Activated CD4-positive, alpha-beta T cell treated with anti-CD3 and anti-CD28 coated beads, Interleukin-2, amount 10 ng/mL, durations not matched to agents 7 days and 5 days (primary cell): ENCODE data around the gene ARL2BP. TPM values are rescaled to one million over a fixed set of nuclear protein-coding genes. Genes with fewer than 3 reads are reported as not detected.

ENCODE experiments used
- CTCF ChIA-PET: fragments of 350-600 bp; sonication (Branson Sonifier 250); formaldehyde crosslinking; loops from one replicate; lab custom pipeline; 2021; ENCODE audit warnings: antibody characterized with exemption; lab: Charles Lee
- POLR2A ChIA-PET: fragments of 350-600 bp; sonication (Branson Sonifier 250); formaldehyde crosslinking; loops from one replicate; lab custom pipeline; 2021; ENCODE audit warnings: antibody characterized with exemption; lab: Charles Lee
- DNase-seq: peaks from one replicate; pipeline ENCODE4 v3.0.0-alpha.2; 2020
- H3K27ac Mint-ChIP-seq: one replicate; pipeline ENCODE4 v1.8.0; 2021; ENCODE audit warnings: mild to moderate bottlenecking, moderate library complexity, mixed read lengths
- H3K27me3 Mint-ChIP-seq: one replicate; pipeline ENCODE4 v1.8.0; 2021; ENCODE audit warnings: mixed read lengths
- H3K36me3 Mint-ChIP-seq: one replicate; pipeline ENCODE4 v1.8.0; 2021; ENCODE audit warnings: low read depth, mixed read lengths
- H3K4me1 Mint-ChIP-seq: one replicate; pipeline ENCODE4 v1.8.0; 2021; ENCODE audit warnings: mixed read lengths
- H3K4me3 Mint-ChIP-seq: one replicate; pipeline ENCODE4 v1.8.0; 2021; ENCODE audit warnings: mild to moderate bottlenecking, moderate library complexity, mixed read lengths
- H3K9me3 Mint-ChIP-seq: one replicate; pipeline ENCODE4 v1.8.0; 2021; ENCODE audit warnings: mixed read lengths
- total RNA-seq, 2 experiments: library from RNA; stranded (reverse); gene quantifications; one replicate each; pipeline ENCODE4 v1.2.3, GENCODE V29; 2021

Gene ARL2BP
- total RNA-seq, 2 experiments from 2014 or later = 35.0 to 36.7 TPM

- no peaks in the 10 kb centered on the region for H3K36me3 Mint-ChIP-seq
- H3K27ac Mint-ChIP-seq = no peak overlapping the region
- CTCF ChIA-PET = interaction anchor here (1.3 to 2.7 kb wide), 2 partner anchors 18 kb away, joined by 6 to 10 read pairs; no protein-coding TSS in a partner anchor
- no peak overlapping the region for H3K4me3 Mint-ChIP-seq
- H3K4me1 Mint-ChIP-seq = peaks cover 40% of the 10 kb centered on the region
- no peak for DNase-seq
- peaks cover 33% of the 10 kb centered on the region for H3K27me3 Mint-ChIP-seq
- no peaks in the 10 kb centered on the region for H3K9me3 Mint-ChIP-seq
- POLR2A ChIA-PET = no interaction called here
Measured at GRCh38 chr16:57281791-57282190, 36.7 kb downstream of the ARL2BP start.

GRCh38 chr16:57282510-57283213 lies 37.6 kb downstream of the ARL2BP start:
- H3K27ac Mint-ChIP-seq = no peak overlapping the region
- no peaks in the 10 kb centered on the region for H3K36me3 Mint-ChIP-seq
- peaks cover 31% of the 10 kb centered on the region for H3K4me1 Mint-ChIP-seq
- H3K27me3 Mint-ChIP-seq = peaks cover 33% of the 10 kb centered on the region
- ChIA-PET POLR2A (no interaction called here), CTCF (interaction anchor here (2.7 kb wide), 1 partner anchor 17 kb away, joined by 10 read pairs; no protein-coding TSS in a partner anchor)
- no peaks in the 10 kb centered on the region for H3K9me3 Mint-ChIP-seq
- no peak for DNase-seq
- H3K4me3 Mint-ChIP-seq = no peak overlapping the region

DNA sequence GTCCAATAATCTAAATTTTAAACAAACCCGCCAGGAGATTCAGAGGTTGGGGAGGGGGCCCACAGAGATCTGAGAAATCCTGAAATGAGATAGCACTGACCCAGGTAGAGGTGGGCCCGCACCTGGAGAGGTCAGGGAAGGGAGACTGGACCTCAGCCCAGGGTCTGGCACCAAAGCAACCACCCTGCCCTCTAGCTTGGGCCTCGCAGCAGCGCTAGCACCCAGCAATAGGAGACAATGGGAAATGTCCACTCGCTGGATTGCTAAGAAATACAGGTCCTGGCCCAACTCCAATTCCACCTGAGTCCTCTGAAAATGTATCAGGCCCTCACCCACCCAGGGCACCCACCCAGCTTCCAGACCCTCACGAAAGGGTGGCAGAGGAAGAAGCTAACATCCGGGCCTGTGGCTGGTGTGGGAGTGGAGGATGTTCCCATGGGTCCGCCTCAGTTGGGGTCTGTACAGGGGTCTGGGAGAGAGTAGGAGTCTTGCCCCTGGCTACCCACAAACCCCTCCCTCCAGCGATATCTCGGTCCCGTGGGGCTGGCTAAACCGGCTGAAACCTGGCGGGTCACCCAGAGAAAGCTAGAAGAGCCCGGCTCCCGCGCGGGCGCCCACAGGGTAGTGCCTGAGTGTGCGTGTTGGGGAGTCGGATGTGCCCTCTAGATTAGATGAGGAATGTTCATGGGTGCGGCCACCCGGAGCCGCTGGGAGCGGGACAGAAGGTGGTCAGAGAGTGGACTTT lies 38.3 kb downstream of the ARL2BP start:
- CTCF ChIA-PET = interaction anchor here (1.4 kb wide), 1 partner anchor 17 kb away, joined by 3 read pairs; no protein-coding TSS in a partner anchor

DNA sequence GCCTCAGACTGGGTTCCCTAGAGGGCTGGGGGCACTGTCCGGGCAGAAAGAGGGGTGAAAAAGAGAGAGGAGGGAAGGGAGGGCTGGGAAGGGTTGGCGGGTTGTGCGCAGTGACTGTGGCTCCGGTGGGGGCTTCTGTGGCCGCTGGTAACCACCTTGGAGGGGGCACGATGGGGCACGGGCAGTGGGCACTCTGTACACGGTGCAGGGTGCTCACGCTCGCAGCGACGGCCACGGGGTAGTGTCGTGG lies 38.8 kb downstream of the ARL2BP start:
- H3K9me3 Mint-ChIP-seq = no peaks in the 10 kb centered on the region
- no peak for DNase-seq
- H3K36me3 Mint-ChIP-seq = no peaks in the 10 kb centered on the region
- peaks cover 19% of the 10 kb centered on the region for H3K4me1 Mint-ChIP-seq
- peak overlapping the region; percentile 62 for H3K4me3 Mint-ChIP-seq
- ChIA-PET POLR2A (no interaction called here), CTCF (interaction anchor here (1.4 kb wide), 1 partner anchor 16 kb away, joined by 3 read pairs; no protein-coding TSS in a partner anchor)
- no peak overlapping the region for H3K27ac Mint-ChIP-seq
- peaks cover 33% of the 10 kb centered on the region for H3K27me3 Mint-ChIP-seq

More for the DNA sequence above, 38.3 kb downstream of the ARL2BP start:
- Mint-ChIP-seq H3K9me3 (no peaks in the 10 kb centered on the region), H3K27ac (no peak overlapping the region), H3K4me3 (peak overlapping the region; percentile 62), H3K36me3 (no peaks in the 10 kb centered on the region), H3K27me3 (peaks cover 33% of the 10 kb centered on the region), H3K4me1 (peaks cover 24% of the 10 kb centered on the region)
- no peak for DNase-seq
- POLR2A ChIA-PET = no interaction called here

DNA sequence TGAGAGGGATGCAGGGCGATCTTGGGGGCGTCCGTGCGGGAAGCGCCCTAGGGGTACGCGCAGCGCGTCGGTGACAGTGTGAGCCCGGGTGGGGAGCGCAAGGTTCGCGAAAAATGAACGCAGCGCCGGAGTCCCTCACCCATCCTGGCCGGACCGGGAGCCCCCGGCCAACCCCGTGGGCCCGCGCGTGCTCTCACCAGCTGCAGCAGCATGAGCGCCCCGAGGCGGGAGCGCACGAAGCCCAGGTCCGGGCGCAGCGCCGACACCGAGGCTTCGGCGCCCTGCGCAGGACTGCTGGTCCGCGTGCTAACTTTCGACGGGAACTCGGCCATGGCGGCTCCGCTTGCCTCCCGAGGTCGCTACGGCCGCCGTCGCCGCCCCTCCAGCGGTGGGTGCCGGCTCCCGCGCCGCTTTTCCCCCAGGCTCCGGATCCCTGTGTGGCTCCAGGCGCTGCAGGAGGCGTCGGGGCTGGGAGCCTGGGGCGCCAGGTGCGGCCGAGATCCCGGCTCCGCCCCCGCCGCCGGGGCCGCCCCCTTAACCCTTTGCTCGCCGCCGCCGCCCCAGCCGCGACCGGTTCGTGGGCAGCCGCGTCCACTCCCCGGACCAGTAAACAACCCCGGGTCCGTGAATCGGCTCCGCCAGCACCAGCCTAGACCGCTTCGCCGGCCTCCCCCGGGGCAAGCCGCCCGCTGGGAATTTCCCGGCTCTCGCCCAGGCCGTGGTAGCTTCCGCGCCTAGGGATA lies 39.3 kb downstream of the ARL2BP start, which contains the start of gene PLLP:
Gene PLLP (minus strand): TSS at position 464 of the 743 bp plus-strand sequence. CDS start 132 bp downstream, at position 332.
- Mint-ChIP-seq H3K9me3 (no peaks in the 10 kb centered on the region), H3K4me3 (peak within 1 kb of the TSS; percentile 62), H3K27me3 (peaks cover 33% of the 10 kb centered on the region), H3K4me1 (peaks cover 22% of the 10 kb centered on the region), H3K36me3 (no peaks in the 10 kb centered on the region), H3K27ac (no peak within 1 kb of the TSS)
- peak; percentile 30 for DNase-seq
- ChIA-PET CTCF (interaction anchor here (1.4 kb wide), 1 partner anchor 16 kb away, joined by 3 read pairs; no protein-coding TSS in a partner anchor), POLR2A (no interaction called here)

- CTCF ChIA-PET = interaction anchor here (0.7 kb wide), 1 partner anchor 19 kb away, joined by 4 read pairs; no protein-coding TSS in a partner anchor
- no peak for DNase-seq
- Mint-ChIP-seq H3K4me1 (peaks cover 26% of the 10 kb centered on the region), H3K36me3 (no peaks in the 10 kb centered on the region), H3K4me3 (peak overlapping the region; percentile 57), H3K9me3 (no peaks in the 10 kb centered on the region), H3K27me3 (peaks cover 33% of the 10 kb centered on the region), H3K27ac (no peak overlapping the region)
- POLR2A ChIA-PET = no interaction called here
Measured at GRCh38 chr16:57284952-57285363, 39.9 kb downstream of the ARL2BP start.

GRCh38 chr16:57285379-57285778 lies 40.3 kb downstream of the ARL2BP start:
- Mint-ChIP-seq H3K27me3 (peaks cover 33% of the 10 kb centered on the region), H3K4me3 (peak overlapping the region; percentile 57), H3K36me3 (no peaks in the 10 kb centered on the region), H3K4me1 (peaks cover 26% of the 10 kb centered on the region), H3K27ac (no peak overlapping the region), H3K9me3 (no peaks in the 10 kb centered on the region)
- DNase-seq = no peak
- ChIA-PET POLR2A (no interaction called here), CTCF (interaction anchor here (0.7 kb wide), 1 partner anchor 19 kb away, joined by 4 read pairs; no protein-coding TSS in a partner anchor)

GRCh38 chr16:57289391-57290257 lies 44.6 kb downstream of the ARL2BP start:
- H3K4me3 Mint-ChIP-seq = no peak overlapping the region
- no peak for DNase-seq
- POLR2A ChIA-PET = no interaction called here

DNA sequence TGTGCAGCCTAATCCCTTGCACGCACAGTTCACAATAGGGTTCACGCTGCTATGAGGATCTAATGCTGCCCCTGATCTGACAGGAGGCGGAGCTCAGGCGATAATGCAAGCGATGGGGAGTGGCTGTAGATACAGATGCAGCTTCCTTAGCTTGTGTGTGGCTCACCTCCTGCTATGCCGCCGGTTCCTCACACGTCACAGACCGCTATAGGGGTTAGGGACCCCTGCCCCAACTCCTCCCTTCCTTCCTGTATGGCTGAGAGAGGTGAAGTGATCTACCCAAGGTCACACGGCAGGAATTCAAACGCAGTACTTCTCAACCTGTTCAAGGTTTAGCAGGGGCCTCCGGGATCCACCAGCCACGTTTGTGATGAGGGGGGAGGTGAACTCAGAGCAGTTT lies 52.8 kb downstream of the ARL2BP start:
- peaks cover 17% of the 10 kb centered on the region for H3K4me1 Mint-ChIP-seq
- H3K27ac Mint-ChIP-seq = peak overlapping the region; percentile 79
- DNase-seq = peak; percentile 50
- ChIA-PET CTCF (interaction anchor here (0.6 to 1.7 kb wide), 4 partner anchors 17 to 334 kb away, joined by 3 to 5 read pairs (median 3); partner anchors contain the start of genes PSME3IP1 and RSPRY1), POLR2A (no interaction called here)
- H3K9me3 Mint-ChIP-seq = no peaks in the 10 kb centered on the region
- H3K4me3 Mint-ChIP-seq = peak overlapping the region; percentile 17
- no peaks in the 10 kb centered on the region for H3K36me3 Mint-ChIP-seq
- H3K27me3 Mint-ChIP-seq = no peaks in the 10 kb centered on the region

More at GRCh38 chr16:57289391-57290257, 44.6 kb downstream of the ARL2BP start:
- Mint-ChIP-seq H3K27me3 (peaks cover 6% of the 10 kb centered on the region), H3K27ac (peak overlapping the region; percentile 77), H3K36me3 (no peaks in the 10 kb centered on the region), H3K9me3 (no peaks in the 10 kb centered on the region), H3K4me1 (peaks cover 19% of the 10 kb centered on the region)
- CTCF ChIA-PET = interaction anchor here (1.1 to 4.6 kb wide), 3 partner anchors 9 to 12 kb away, joined by 3 to 28 read pairs (median 5); no protein-coding TSS in a partner anchor

DNA sequence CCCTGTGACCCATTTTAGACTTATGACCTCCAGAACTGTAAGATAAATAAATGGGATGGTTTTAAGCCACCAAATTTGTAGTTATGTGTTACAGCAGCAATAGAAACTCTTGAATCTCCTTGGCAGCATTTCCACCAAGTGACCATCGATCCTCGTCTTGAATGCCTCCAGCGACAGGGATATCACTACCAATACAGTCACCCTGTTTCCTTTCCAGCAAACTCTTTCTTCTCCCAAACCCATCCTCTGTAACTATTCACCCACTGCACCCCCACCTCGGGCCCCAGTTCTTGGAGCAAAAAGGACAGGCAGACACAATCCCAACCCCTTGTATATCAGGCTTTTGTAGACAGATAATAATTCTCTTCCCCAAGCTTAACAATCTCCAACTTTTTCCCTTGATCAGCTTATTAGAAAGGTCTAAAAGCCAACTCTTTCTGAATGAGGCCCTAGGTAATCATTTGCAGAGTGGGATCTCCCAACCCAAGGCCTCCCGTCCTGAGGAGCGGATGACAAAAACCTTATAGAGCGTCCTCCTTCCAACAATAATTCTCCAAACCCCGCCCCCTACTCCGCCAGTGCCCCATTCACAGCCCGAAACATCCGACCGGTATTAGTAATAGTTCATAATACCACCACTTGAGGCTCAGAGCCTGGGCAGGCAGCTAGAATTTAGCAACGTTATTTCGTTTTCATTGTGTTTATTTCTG lies 54.1 kb downstream of the ARL2BP start:
- no peaks in the 10 kb centered on the region for H3K9me3 Mint-ChIP-seq
- H3K36me3 Mint-ChIP-seq = no peaks in the 10 kb centered on the region
- DNase-seq = no peak
- no peak overlapping the region for H3K27ac Mint-ChIP-seq
- POLR2A ChIA-PET = no interaction called here
- CTCF ChIA-PET = interaction anchor here (0.6 to 9.0 kb wide), 6 partner anchors 13 to 221 kb away, joined by 4 to 96 read pairs (median 9); no protein-coding TSS in a partner anchor
- H3K27me3 Mint-ChIP-seq = no peaks in the 10 kb centered on the region
- peaks cover 20% of the 10 kb centered on the region for H3K4me1 Mint-ChIP-seq
- H3K4me3 Mint-ChIP-seq = no peak overlapping the region
